GM23338 (cell line): ENCODE measurements around the gene CHN1.

Source experiments
- CREB1 ChIP-seq: fragments of 250-450 bp; sonication (Bioruptor Pico); IDR thresholded peaks from 2 replicates; pipeline ENCODE4 v1.5.0; 2020; ENCODE audit warnings: low read depth, mild to moderate bottlenecking, moderate library complexity
- CTCF ChIP-seq, 2 experiments: fragments of 200-600 bp in 1 of 2; sonication (generic) in 1 of 2; conservative IDR thresholded peaks; 2 replicates each; pipeline versions ENCODE4 v1.5.1 to v1.6.1; 2016 to 2017; ENCODE audit warnings: antibody characterized with exemption in 2 of 2, low read depth in 2 of 2, mild to moderate bottlenecking in 2 of 2, moderate library complexity in 1 of 2
- ETS1 ChIP-seq: IDR thresholded peaks from 2 replicates; pipeline ENCODE4 v1.6.1; 2016; ENCODE audit warnings: antibody characterized with exemption
- EZH2 ChIP-seq: fragments of 200-600 bp; sonication (generic); IDR thresholded peaks from one replicate; pipeline ENCODE4 v1.8.0; 2017; ENCODE audit warnings: antibody characterized with exemption, mild to moderate bottlenecking, low read depth; ENCODE audit not compliant: unreplicated experiment
- EZH2phosphoT487 ChIP-seq: fragments of 200-600 bp; sonication (generic); IDR thresholded peaks from one replicate; pipeline ENCODE4 v1.8.1; 2018; ENCODE audit warnings: antibody characterized with exemption; ENCODE audit not compliant: unreplicated experiment
- JUNB ChIP-seq: IDR thresholded peaks from one replicate; pipeline ENCODE4 v1.6.1; 2016; ENCODE audit warnings: antibody characterized with exemption; ENCODE audit not compliant: unreplicated experiment
- POLR2AphosphoS5 ChIP-seq: IDR thresholded peaks from 2 replicates; pipeline ENCODE4 v1.6.1; 2016; ENCODE audit warnings: antibody characterized with exemption, low read depth
- REST ChIP-seq: IDR thresholded peaks from one replicate; pipeline ENCODE4 v1.6.1; 2018; ENCODE audit warnings: antibody characterized with exemption; ENCODE audit not compliant: unreplicated experiment
- ZNF114 ChIP-seq: fragments of 250-450 bp; sonication (Bioruptor Pico); IDR thresholded peaks from 2 replicates; pipeline ENCODE4 v1.5.0; 2020; ENCODE audit warnings: mild to moderate bottlenecking, moderate library complexity
- ZNF331 ChIP-seq: fragments of 250-450 bp; sonication (Bioruptor Pico); IDR thresholded peaks from 2 replicates; pipeline ENCODE4 v1.5.0; 2020; ENCODE audit warnings: low read depth, mild to moderate bottlenecking, moderate library complexity

DNA sequence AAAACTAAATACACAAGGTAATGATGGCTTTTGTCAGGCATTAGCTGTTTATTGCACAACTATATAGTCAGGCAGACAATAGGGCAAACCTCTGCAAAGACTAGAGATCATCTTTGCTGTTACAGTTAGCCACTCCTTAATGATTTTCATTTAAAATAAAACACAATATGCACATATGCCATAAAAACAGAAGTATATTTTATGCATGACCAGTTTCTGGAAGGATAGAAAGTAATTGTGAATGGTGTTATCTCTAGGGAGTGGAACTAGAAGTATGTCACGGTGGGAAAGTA, 102.0 kb downstream of the CHN1 start:
- no peak for TF ChIP-seq EZH2phosphoT487
- no peak for TF ChIP-seq REST
- TF ChIP-seq POLR2AphosphoS5 = no peak
- no peak for TF ChIP-seq CTCF (conservative IDR thresholded peaks at IDR 0.05; ENCODE audit: low read depth in 2 of 2)
- TF ChIP-seq EZH2 = no peak
- TF ChIP-seq CREB1 (CRISPR knock-in tag) = no peak
- TF ChIP-seq ZNF331 (CRISPR knock-in tag) = no peak
- no peak for TF ChIP-seq JUNB
- TF ChIP-seq ZNF114 (CRISPR knock-in tag) = no peak
- TF ChIP-seq ETS1 = no peak
